Erythroblast (primary cell): ENCODE data around the gene PTPRN2.

Experiments used
- GATA1 ChIP-seq: IDR thresholded peaks from 2 replicates; pipeline ENCODE4 v1.6.1; 2011; ENCODE audit warnings: low read depth, mild to moderate bottlenecking, control low read depth, low read length, moderate library complexity
- POLR2A ChIP-seq: IDR thresholded peaks from 2 replicates; pipeline ENCODE4 v1.6.1; 2011; ENCODE audit warnings: mild to moderate bottlenecking, low read length

- TF ChIP-seq POLR2A: no peak
- no peak for TF ChIP-seq GATA1
Observed at GRCh38 chr7:157687845-157688532, 899.6 kb downstream of the PTPRN2 start.
